H9 (cell line): ENCODE results near the gene RASSF8. TPM values are rescaled to one million over a fixed set of nuclear protein-coding genes. Genes with fewer than 3 reads are reported as not detected.

ENCODE experiments used
- DNase-seq: peaks from one replicate; pipeline ENCODE4 v3.0.0-alpha.2; 2017
- H2AFZ ChIP-seq: one replicate; pipeline ENCODE4 v1.6.1; 2013; ENCODE audit warnings: mild to moderate bottlenecking, low read length, control low read depth, moderate library complexity
- H2AK5ac ChIP-seq: 2 replicates; pipeline ENCODE4 v1.6.1; 2013; ENCODE audit warnings: low read length, control low read depth, mixed read lengths; ENCODE audit not compliant: insufficient read length
- H2BK120ac ChIP-seq: one replicate; pipeline ENCODE4 v1.6.1; 2013; ENCODE audit warnings: low read depth, mild to moderate bottlenecking, low read length, control low read depth, inconsistent platforms; ENCODE audit not compliant: poor library complexity, severe bottlenecking
- H2BK12ac ChIP-seq: 2 replicates; pipeline ENCODE4 v1.6.1; 2013; ENCODE audit warnings: low read length, control low read depth, mixed read lengths, low read depth; ENCODE audit not compliant: insufficient read length
- H2BK15ac ChIP-seq: 2 replicates; pipeline ENCODE4 v1.6.1; 2013; ENCODE audit warnings: low read depth, low read length, control low read depth
- H2BK20ac ChIP-seq: one replicate; pipeline ENCODE4 v1.6.1; 2013; ENCODE audit warnings: low read depth, mild to moderate bottlenecking, low read length, control low read depth, inconsistent platforms; ENCODE audit not compliant: poor library complexity, severe bottlenecking
- H2BK5ac ChIP-seq: 2 replicates; pipeline ENCODE4 v1.6.1; 2013; ENCODE audit warnings: low read length, control low read depth, mixed read lengths; ENCODE audit not compliant: insufficient read length
- H3K14ac ChIP-seq: 2 replicates; pipeline ENCODE4 v1.6.1; 2013; ENCODE audit warnings: low read length, control low read depth; ENCODE audit not compliant: insufficient read depth
- H3K18ac ChIP-seq: 2 replicates; pipeline ENCODE4 v1.6.1; 2013; ENCODE audit warnings: low read depth, mild to moderate bottlenecking, mixed read lengths, low read length, control low read depth; ENCODE audit not compliant: insufficient read length
- H3K23ac ChIP-seq: 2 replicates; pipeline ENCODE4 v1.6.1; 2013; ENCODE audit warnings: low read length, control low read depth, mixed read lengths, low read depth; ENCODE audit not compliant: insufficient read length
- H3K23me2 ChIP-seq: 2 replicates; pipeline ENCODE4 v1.6.1; 2013; ENCODE audit warnings: low read depth, mild to moderate bottlenecking, mixed read lengths, low read length, control low read depth; ENCODE audit not compliant: insufficient read length, poor library complexity, severe bottlenecking
- H3K27ac ChIP-seq: 2 replicates; pipeline ENCODE4 v1.5.1; 2013; ENCODE audit warnings: low read length, control low read depth, mixed read lengths, low read depth; ENCODE audit not compliant: insufficient read length
- H3K27me3 ChIP-seq: 2 replicates; pipeline ENCODE4 v1.6.1; 2013; ENCODE audit warnings: low read length, control low read depth, inconsistent platforms; ENCODE audit not compliant: insufficient read depth
- H3K4ac ChIP-seq: 2 replicates; pipeline ENCODE4 v1.6.1; 2013; ENCODE audit warnings: low read depth, mild to moderate bottlenecking, control low read depth, inconsistent platforms, low read length, moderate library complexity
- H3K4me1 ChIP-seq: 2 replicates; pipeline ENCODE4 v1.6.1; 2013; ENCODE audit warnings: low read length, control low read depth, inconsistent platforms; ENCODE audit not compliant: insufficient read depth
- H3K4me2 ChIP-seq: 2 replicates; pipeline ENCODE4 v1.6.1; 2013; ENCODE audit warnings: low read length, control low read depth, mixed read lengths; ENCODE audit not compliant: insufficient read length, insufficient read depth
- H3K56ac ChIP-seq: 2 replicates; pipeline ENCODE4 v1.6.1; 2013; ENCODE audit warnings: low read depth, mild to moderate bottlenecking, mixed read lengths, low read length, control low read depth; ENCODE audit not compliant: insufficient read length
- H3K79me1 ChIP-seq: 2 replicates; pipeline ENCODE4 v1.6.1; 2013; ENCODE audit warnings: low read depth, mild to moderate bottlenecking, moderate library complexity, low read length, control low read depth, inconsistent platforms; ENCODE audit not compliant: insufficient read depth, poor library complexity, severe bottlenecking
- H3K79me2 ChIP-seq: 2 replicates; pipeline ENCODE4 v1.6.1; 2013; ENCODE audit warnings: low read length, control low read depth, inconsistent platforms; ENCODE audit not compliant: insufficient read depth
- H3K9ac ChIP-seq: 2 replicates; pipeline ENCODE4 v1.6.1; 2013; ENCODE audit warnings: low read length, control low read depth, mixed read lengths; ENCODE audit not compliant: insufficient read length; ENCODE audit errors: extremely low read depth
- H3K9me3 ChIP-seq: one replicate; pipeline ENCODE4 v1.6.1; 2013; ENCODE audit warnings: low read depth, low read length, inconsistent platforms; ENCODE audit not compliant: control insufficient read depth
- H3T11ph ChIP-seq: one replicate; pipeline ENCODE4 v1.6.1; 2013; ENCODE audit warnings: mild to moderate bottlenecking, low read length, control low read depth, inconsistent platforms
- H4K20me1 ChIP-seq: one replicate; pipeline ENCODE4 v1.6.1; 2013; ENCODE audit not compliant: control insufficient read depth, insufficient read length, insufficient read depth
- H4K5ac ChIP-seq: 2 replicates; pipeline ENCODE4 v1.6.1; 2013; ENCODE audit warnings: low read depth, mild to moderate bottlenecking, mixed read lengths, low read length, control low read depth; ENCODE audit not compliant: insufficient read length
- H4K8ac ChIP-seq: replicated peaks from 2 replicates; pipeline ENCODE4 v1.6.1; 2013; ENCODE audit warnings: low read length, control low read depth, mixed read lengths, low read depth; ENCODE audit not compliant: insufficient read length
- H4K91ac ChIP-seq: 2 replicates; pipeline ENCODE4 v1.6.1; 2013; ENCODE audit warnings: low read depth, mild to moderate bottlenecking, moderate library complexity, mixed read lengths, low read length, control low read depth; ENCODE audit not compliant: insufficient read length
- H3K27ac Mint-ChIP-seq, 3 experiments: 2 replicates in 2 of 3; 3 replicates in 1 of 3; pipeline ENCODE4 v1.8.0; 2020 to 2021; ENCODE audit warnings: mixed read lengths in 3 of 3, mild to moderate bottlenecking in 1 of 3, moderate library complexity in 1 of 3
- H3K27me3 Mint-ChIP-seq: 2 replicates; pipeline ENCODE4 v1.8.0; 2021; ENCODE audit warnings: low read depth, mild to moderate bottlenecking, moderate library complexity, mixed read lengths
- H3K36me3 Mint-ChIP-seq, 3 experiments: 2 replicates in 2 of 3; 3 replicates in 1 of 3; pipeline ENCODE4 v1.8.0; 2020 to 2021; ENCODE audit warnings: low read depth in 3 of 3, mixed read lengths in 3 of 3; ENCODE audit not compliant: insufficient read depth in 1 of 3
- H3K4me1 Mint-ChIP-seq, 2 experiments: 2 replicates each; pipeline ENCODE4 v1.8.0; 2020; ENCODE audit warnings: mixed read lengths in 2 of 2
- H3K4me3 Mint-ChIP-seq, 2 experiments: 2 replicates in 1 of 2; 3 replicates in 1 of 2; pipeline ENCODE4 v1.8.0; 2020 to 2021; ENCODE audit warnings: mild to moderate bottlenecking in 2 of 2, mixed read lengths in 2 of 2, moderate library complexity in 1 of 2
- H3K9me3 Mint-ChIP-seq, 2 experiments: 2 replicates in 1 of 2; 3 replicates in 1 of 2; pipeline ENCODE4 v1.8.0; 2020; ENCODE audit warnings: mild to moderate bottlenecking in 2 of 2, mixed read lengths in 2 of 2, moderate library complexity in 1 of 2
- CTCF ChIP-seq: fragments of 200-600 bp; sonication (generic); conservative IDR thresholded peaks from 3 replicates; pipeline ENCODE4 v1.8.0; 2021; ENCODE audit warnings: antibody characterized with exemption, mild to moderate bottlenecking
- WGBS: extraction: QIAGEN DNeasy Blood & Tissue Kit; methylation state at CpG from one replicate; pipeline ENCODE4 v1.1.7; 2013; ENCODE audit warnings: missing lambda C conversion rate, low lambda C conversion rate, mixed read lengths; ENCODE audit not compliant: insufficient read length; ENCODE audit errors: extremely low coverage; 5-methylcytosine and 5-hydroxymethylcytosine counted together
- total RNA-seq: library from RNA; stranded (reverse); gene quantifications from 2 replicates; pipeline ENCODE4 v1.2.1, GENCODE V29; 2021

RASSF8 gene
- total RNA-seq, 1 experiment from 2014 or later, result 38.8 TPM

- Histone ChIP-seq H3K56ac (no peak overlapping the region), H2BK5ac (no peak overlapping the region), H3K9me3 (no peaks in the 10 kb centered on the region), H4K8ac (no peak overlapping the region), H2AFZ (no peak overlapping the region), H2BK20ac (no peak overlapping the region), H4K20me1 (no peaks in the 10 kb centered on the region), H3K23ac (no peak overlapping the region), H3K79me1 (no peaks in the 10 kb centered on the region), H3K27me3 (peaks cover 6% of the 10 kb centered on the region; the same call in 1 of the 2 replicates), H3K27ac (no peak overlapping the region), H2AK5ac (no peak overlapping the region), H4K5ac (no peak overlapping the region), H3K4me2 (peak overlapping the region; percentile 33), H2BK15ac (no peak overlapping the region), H3K4me1 (peaks cover 4% of the 10 kb centered on the region; the same call in 1 of the 2 replicates), H3K79me2 (no peaks in the 10 kb centered on the region), H2BK120ac (no peak overlapping the region), H3K18ac (no peak overlapping the region), H3T11ph (no peak overlapping the region), H3K4ac (no peak overlapping the region), H3K14ac (no peak overlapping the region), H2BK12ac (no peak overlapping the region), H3K23me2 (peaks cover 7% of the 10 kb centered on the region), H3K9ac (no peak overlapping the region), H4K91ac (no peak overlapping the region)
- no peak for TF ChIP-seq CTCF
- H3K36me3 Mint-ChIP-seq, result no peaks in the 10 kb centered on the region; a peak in 1 of 7 replicates
- H3K27me3 Mint-ChIP-seq, result peaks cover 69% of the 10 kb centered on the region
- H3K27ac Mint-ChIP-seq, result peak overlapping the region in 2 of 3 experiments; percentile 56 to 91; a peak in 4 of 7 replicates
- DNase-seq, result no peak
- H3K4me3 Mint-ChIP-seq, result peak overlapping the region; percentile 69 to 87
- no CpG with 5 or more reads among the region's 6 CpGs for WGBS
- peaks cover 48 to 58% of the 10 kb centered on the region in 2 experiments for H3K4me1 Mint-ChIP-seq
- no peaks in the 10 kb centered on the region for H3K9me3 Mint-ChIP-seq
These were observed 154.7 kb downstream of the RASSF8 start for GRCh38 chr12:26113181-26113654.
